PC-9 (cell line): Measurements from ENCODE around the gene LRCOL1. TPM values are rescaled to one million over a fixed set of nuclear protein-coding genes. Genes with fewer than 3 reads are reported as not detected.

Experiments used
- BruUV-seq: library from RNA; stranded (reverse); fragments of 400-500 nt; replicated peaks from 2 replicates; lab custom pipeline; 2021; lab: Mats Ljungman, UMichigan
- CTCF ChIA-PET: fragments of 300-600 bp; sonication (Branson Sonifier 250); formaldehyde crosslinking; loops from one replicate; lab custom pipeline; 2022; ENCODE audit warnings: antibody characterized with exemption; lab: Charles Lee
- POLR2A ChIA-PET: fragments of 300-600 bp; sonication (Branson Sonifier 250); formaldehyde crosslinking; loops from one replicate; lab custom pipeline; 2022; ENCODE audit warnings: antibody characterized with exemption; ENCODE audit not compliant: unreplicated experiment; lab: Charles Lee
- DNase-seq, 2 experiments: peaks; one replicate each; pipeline versions ENCODE4 v3.0.0 to v3.0.0-alpha.2; 2015 to 2022; ENCODE audit warnings: mixed read lengths in 1 of 2
- H2AFZ ChIP-seq: fragments of 200-600 bp; sonication (generic); 2 replicates; pipeline ENCODE4 v1.8.1; 2017; ENCODE audit warnings: antibody characterized with exemption
- H3F3A ChIP-seq: fragments of 200-600 bp; sonication (generic); 2 replicates; pipeline ENCODE4 v1.8.1; 2017; ENCODE audit warnings: antibody characterized with exemption, mild to moderate bottlenecking, low read depth; ENCODE audit not compliant: insufficient read depth
- H3K27ac ChIP-seq: fragments of 200-600 bp; sonication (generic); 2 replicates; pipeline ENCODE4 v1.6.1; 2016; ENCODE audit warnings: mixed run types
- H3K27me3 ChIP-seq: fragments of 200-600 bp; sonication (generic); 2 replicates; pipeline ENCODE4 v1.6.1; 2016; ENCODE audit warnings: low read depth, mixed run types; ENCODE audit not compliant: insufficient read depth
- H3K36me3 ChIP-seq: fragments of 200-600 bp; sonication (generic); 2 replicates; pipeline ENCODE4 v1.6.1; 2016; ENCODE audit warnings: low read depth, mixed run types
- H3K4me1 ChIP-seq: fragments of 200-600 bp; sonication (generic); replicated peaks from 2 replicates; pipeline ENCODE4 v1.6.1; 2016; ENCODE audit warnings: mixed run types; ENCODE audit not compliant: insufficient read depth
- H3K4me2 ChIP-seq: fragments of 200-600 bp; sonication (generic); 2 replicates; pipeline ENCODE4 v1.6.1; 2017; ENCODE audit warnings: mixed run types
- H3K4me3 ChIP-seq: fragments of 200-600 bp; sonication (generic); 2 replicates; pipeline ENCODE4 v1.6.1; 2016; ENCODE audit warnings: mixed run types
- H3K79me2 ChIP-seq: fragments of 200-600 bp; sonication (generic); 2 replicates; pipeline ENCODE4 v1.6.1; 2017; ENCODE audit warnings: low read depth, mixed run types
- H3K9me2 ChIP-seq: fragments of 200-600 bp; sonication (generic); 2 replicates; pipeline ENCODE4 v1.8.1; 2017; ENCODE audit warnings: mild to moderate bottlenecking; ENCODE audit not compliant: insufficient read depth
- H3K9me3 ChIP-seq: fragments of 200-600 bp; sonication (generic); 2 replicates; pipeline ENCODE4 v1.8.1; 2016; ENCODE audit warnings: low read depth; ENCODE audit not compliant: insufficient read depth
- H4K20me1 ChIP-seq: fragments of 200-600 bp; sonication (generic); 2 replicates; pipeline ENCODE4 v1.8.1; 2017; ENCODE audit not compliant: insufficient read depth
- CTCF ChIP-seq: fragments of 200-600 bp; sonication (generic); conservative IDR thresholded peaks from 2 replicates; pipeline ENCODE4 v1.6.1; 2017; ENCODE audit warnings: mixed run types, antibody characterized with exemption, mild to moderate bottlenecking, moderate library complexity
- EZH2 ChIP-seq: fragments of 200-600 bp; sonication (generic); IDR thresholded peaks from 2 replicates; pipeline ENCODE4 v1.8.0; 2017; ENCODE audit warnings: antibody characterized with exemption, low read depth
- intact Hi-C: fragments of 100-400 bp; cut with micrococcal nuclease; formaldehyde crosslinking; loops from one replicate; pipeline ENCODE4 v1.10.0; 2022; ENCODE audit not compliant: unreplicated experiment
- microRNA-seq: library from miRNA; unstranded; fragments of <30 nt; microRNA quantifications from one replicate; pipeline ENCODE4 v1.2.0, GENCODE V29; 2021; ENCODE audit warnings: borderline number of aligned reads, borderline replicate concordance
- total RNA-seq: library from RNA; stranded (reverse); gene quantifications from 2 replicates; pipeline ENCODE4 v1.2.3, GENCODE V29; 2021

Gene LRCOL1
- total RNA-seq, 1 experiment from 2014 or later: not detected

GRCh38 chr12:132555686-132556085 lies 54.7 kb downstream of the LRCOL1 start:
- Histone ChIP-seq H3K4me2 (no peak overlapping the region), H3K4me3 (no peak overlapping the region), H3K27ac (no peak overlapping the region), H3F3A (peaks cover 9% of the 10 kb centered on the region; the same call in 1 of the 2 replicates), H3K79me2 (no peaks in the 10 kb centered on the region), H4K20me1 (peaks cover 20% of the 10 kb centered on the region), H2AFZ (no peak overlapping the region), H3K27me3 (no peaks in the 10 kb centered on the region), H3K9me3 (no peaks in the 10 kb centered on the region), H3K36me3 (no peaks in the 10 kb centered on the region), H3K4me1 (no peaks in the 10 kb centered on the region), H3K9me2 (no peaks in the 10 kb centered on the region)
- intact Hi-C loops: no loop called here
- ChIA-PET CTCF (no interaction called here), POLR2A (no interaction called here)
- no peak for TF ChIP-seq CTCF
- no peak for TF ChIP-seq EZH2
- DNase-seq: no peak
- no TSS peak for BruUV-seq

DNA sequence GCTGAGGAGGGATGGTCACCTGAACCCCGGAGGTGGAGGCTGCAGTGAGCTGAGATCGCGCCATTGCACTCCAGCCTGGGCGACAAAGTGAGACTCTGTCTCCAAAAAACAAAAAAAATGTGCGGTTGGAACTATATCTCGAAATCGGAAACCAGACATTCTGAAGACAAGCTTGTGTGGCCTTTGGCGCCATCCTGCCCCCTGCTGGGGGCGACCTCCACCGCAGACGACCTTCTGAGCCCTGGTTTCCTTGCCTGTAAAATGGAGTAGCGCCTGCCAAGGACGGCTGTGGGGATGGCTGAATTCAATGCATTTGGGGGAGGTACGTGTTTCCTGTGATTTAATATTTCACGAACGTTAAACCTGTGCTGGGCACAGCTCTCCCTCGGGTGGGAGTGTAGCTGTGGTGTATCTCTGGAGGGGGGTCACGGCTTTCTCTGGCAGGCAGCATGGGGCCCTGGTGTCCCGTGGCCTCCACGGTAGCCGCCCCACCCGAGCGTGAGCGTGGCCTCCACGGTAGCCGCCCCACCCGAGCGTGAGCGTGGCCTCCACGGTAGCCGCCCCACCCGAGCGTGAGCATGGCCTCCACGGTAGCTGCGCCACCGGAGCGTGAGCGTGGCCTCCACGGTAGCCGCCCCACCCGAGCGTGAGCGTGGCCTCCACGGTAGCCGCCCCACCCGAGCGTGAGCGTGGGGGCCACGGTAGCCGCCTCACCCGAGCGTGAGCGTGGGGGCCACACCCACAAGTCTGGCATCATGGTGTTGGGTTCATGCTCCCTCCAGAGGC lies 55.3 kb downstream of the LRCOL1 start:
- TF ChIP-seq CTCF (peak; percentile 36; the same call in 1 of the 2 replicates), EZH2 (no peak)
- no peaks in the 10 kb centered on the region for H3K4me1 ChIP-seq
- H4K20me1 ChIP-seq: peaks cover 23% of the 10 kb centered on the region
- no peak for DNase-seq
- no peaks in the 10 kb centered on the region for H3K79me2 ChIP-seq
- H3K36me3 ChIP-seq: no peaks in the 10 kb centered on the region
- H3K4me3 ChIP-seq: no peak overlapping the region
- CTCF ChIA-PET: no interaction called here
- no peak overlapping the region for H3K27ac ChIP-seq
- H3K27me3 ChIP-seq: no peaks in the 10 kb centered on the region
- H3K4me2 ChIP-seq: no peak overlapping the region
- POLR2A ChIA-PET: no interaction called here
- H3K9me3 ChIP-seq: no peaks in the 10 kb centered on the region
- H3K9me2 ChIP-seq: no peaks in the 10 kb centered on the region
- no TSS peak for BruUV-seq
- H3F3A ChIP-seq: peaks cover 9% of the 10 kb centered on the region; the same call in 1 of the 2 replicates
- no peak overlapping the region for H2AFZ ChIP-seq
- intact Hi-C loops: no loop called here

Small RNA genes lying within 50 kb of the gene (microRNA-seq; reads per million reads assigned to microRNA genes)
- gene MIR6763: not detected

Other genes starting within 250 kb of the LRCOL1 start
- gene FBRSL1, start 120.4 kb downstream of the LRCOL1 start, total RNA-seq: 59.5 and 76.1 TPM in 2 replicates
- gene P2RX2, start 8.2 kb upstream of the LRCOL1 start, total RNA-seq: not detected in 2 replicates
- 62.9 and 69.9 TPM in 2 replicates for gene POLE, start 76.8 kb upstream of the LRCOL1 start, total RNA-seq
- gene PXMP2, start 77.0 kb upstream of the LRCOL1 start, total RNA-seq: 38.6 and 43.9 TPM in 2 replicates
- gene PGAM5, start 100.3 kb upstream of the LRCOL1 start, total RNA-seq: 50.2 and 59.0 TPM in 2 replicates
- gene ANKLE2, start 151.2 kb upstream of the LRCOL1 start, total RNA-seq: 102 and 123 TPM in 2 replicates
- gene GOLGA3, start 218.3 kb upstream of the LRCOL1 start, total RNA-seq: 69.3 and 72.7 TPM in 2 replicates